GM21367 (cell line): ENCODE measurements around the gene C16orf95.

Experiments used
- ATAC-seq: cut with Tn5 transposase; IDR thresholded peaks from one replicate; pipeline ENCODE4 v1.9.1; 2021; ENCODE audit not compliant: unreplicated experiment

Gene C16orf95

DNA sequence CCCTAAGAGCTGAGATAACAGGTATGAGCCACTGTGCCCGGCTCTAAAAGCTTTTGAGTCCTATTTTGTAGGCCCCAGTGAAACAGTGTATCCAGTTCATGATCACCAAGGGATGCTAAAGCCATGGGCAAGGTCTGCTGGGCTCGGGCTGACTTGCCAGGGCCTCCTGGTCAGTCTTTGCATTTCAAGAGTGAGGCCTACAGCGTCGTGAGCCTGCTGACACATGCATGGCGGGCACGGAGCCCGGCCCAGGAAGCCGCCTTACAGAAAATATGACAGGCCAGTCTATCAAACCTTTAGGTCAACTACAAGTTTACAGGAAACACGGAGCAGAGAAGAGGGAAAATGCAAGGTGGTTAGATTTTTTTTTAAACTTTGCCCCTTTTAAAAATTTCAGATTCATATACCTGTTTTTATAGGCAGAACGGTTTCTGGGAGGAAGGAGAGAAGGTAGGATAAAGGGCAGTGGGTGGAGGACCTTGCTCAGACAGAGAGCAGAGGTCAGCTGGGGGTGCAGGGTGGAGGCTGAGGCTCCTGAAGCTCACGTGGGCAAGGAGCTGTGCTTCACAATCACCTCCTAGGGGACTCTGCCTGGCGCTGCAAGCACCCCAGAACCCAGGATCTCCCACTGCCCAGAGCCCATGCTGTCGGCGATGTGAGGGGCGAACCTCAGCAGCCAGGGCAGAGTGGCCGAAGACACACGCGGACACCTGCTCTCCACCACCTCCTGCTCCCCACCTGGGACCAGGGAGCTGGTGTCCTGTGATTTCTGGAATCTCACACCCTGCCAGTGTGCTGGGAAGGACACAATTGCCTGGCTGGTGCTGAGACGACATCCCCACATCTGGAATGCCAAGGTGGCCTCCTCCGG, 21.3 kb downstream of the C16orf95 start:
- ATAC-seq = no peak

DNA sequence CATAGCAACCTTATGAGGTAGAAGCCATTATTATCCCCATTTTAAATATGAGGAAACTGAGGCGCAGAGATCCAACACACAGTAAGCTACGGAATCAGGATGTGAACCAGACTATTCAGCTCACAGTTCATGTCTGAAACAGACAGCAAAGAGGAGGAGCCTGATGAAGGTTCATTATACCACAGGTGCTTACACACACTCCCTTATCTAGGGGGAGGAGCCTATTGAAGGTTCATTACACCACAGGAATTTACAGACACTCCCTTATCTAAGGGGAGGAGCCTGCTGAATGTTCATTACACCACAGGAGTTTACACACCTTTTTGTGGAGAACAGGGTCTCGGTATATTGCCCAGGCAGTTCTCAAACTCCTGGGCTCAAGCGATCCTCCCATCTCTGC, 21.9 kb downstream of the C16orf95 start:
- no peak for ATAC-seq

DNA sequence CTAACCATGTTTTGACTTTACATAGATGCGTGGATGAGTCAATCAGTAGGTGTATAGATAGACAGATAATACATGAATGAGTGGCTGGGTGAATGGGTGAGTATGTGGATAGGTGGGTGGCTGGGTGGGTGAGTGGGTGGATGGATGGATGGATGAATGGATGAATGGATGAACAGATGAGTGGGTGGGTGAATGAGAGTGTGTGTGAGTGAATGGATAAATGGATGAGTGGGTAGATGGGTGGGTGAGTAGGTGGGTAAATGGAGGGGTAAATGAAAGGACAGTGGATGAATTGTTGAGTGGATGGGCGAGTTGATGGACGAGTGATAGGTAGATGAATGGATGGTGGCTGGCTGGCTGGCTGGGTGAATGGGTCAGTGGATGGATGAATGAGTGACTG, 23.2 kb downstream of the C16orf95 start:
- ATAC-seq = no peak

DNA sequence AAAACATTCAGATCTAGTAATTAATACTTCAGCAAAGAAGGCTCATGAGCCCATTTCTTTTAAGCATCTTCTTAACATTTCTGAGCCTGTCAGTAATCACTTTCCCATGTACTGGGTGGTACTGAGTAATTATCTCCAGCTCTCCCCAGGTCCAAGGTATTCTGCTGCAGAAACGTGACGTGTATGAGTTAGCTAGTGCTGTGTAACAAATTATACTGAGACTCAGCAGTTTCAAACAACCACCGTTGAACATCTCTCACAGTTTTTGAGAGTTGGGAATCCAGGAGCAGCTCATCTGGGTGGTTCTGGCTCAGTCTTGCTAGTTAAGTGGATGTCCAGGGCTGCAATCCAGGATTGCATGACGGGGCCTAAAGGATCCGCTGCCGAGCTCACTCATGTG, 25.2 kb downstream of the C16orf95 start:
- ATAC-seq = no peak

DNA sequence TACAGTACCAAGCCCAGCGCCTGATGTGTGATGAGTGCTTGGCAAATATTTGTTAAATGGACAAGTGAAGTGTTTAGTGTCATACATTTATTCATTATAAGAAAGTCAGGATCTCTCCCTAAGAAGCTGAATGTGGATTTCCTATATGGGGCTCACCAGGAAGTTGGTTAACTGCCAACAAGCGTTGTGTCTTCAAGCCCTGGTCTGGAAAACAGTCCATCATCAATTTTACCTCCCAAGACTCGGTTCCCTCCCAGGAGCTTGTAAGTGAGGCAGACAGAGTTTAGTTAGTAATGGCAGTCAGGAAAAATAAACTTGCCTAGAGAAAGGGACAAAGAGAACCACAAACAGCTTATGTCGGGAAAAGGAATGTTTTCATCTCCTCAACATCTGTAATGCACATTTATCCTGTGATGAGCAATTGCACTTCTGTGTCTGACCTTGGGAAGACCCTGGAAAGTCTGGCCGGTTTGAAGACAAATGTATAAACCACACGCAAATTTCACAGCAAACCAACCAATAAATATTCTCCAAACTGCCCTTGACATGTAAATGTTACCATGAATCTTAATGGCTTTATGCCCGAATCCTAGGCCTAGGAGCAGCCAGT, 28.3 kb downstream of the C16orf95 start:
- ATAC-seq = no peak

DNA sequence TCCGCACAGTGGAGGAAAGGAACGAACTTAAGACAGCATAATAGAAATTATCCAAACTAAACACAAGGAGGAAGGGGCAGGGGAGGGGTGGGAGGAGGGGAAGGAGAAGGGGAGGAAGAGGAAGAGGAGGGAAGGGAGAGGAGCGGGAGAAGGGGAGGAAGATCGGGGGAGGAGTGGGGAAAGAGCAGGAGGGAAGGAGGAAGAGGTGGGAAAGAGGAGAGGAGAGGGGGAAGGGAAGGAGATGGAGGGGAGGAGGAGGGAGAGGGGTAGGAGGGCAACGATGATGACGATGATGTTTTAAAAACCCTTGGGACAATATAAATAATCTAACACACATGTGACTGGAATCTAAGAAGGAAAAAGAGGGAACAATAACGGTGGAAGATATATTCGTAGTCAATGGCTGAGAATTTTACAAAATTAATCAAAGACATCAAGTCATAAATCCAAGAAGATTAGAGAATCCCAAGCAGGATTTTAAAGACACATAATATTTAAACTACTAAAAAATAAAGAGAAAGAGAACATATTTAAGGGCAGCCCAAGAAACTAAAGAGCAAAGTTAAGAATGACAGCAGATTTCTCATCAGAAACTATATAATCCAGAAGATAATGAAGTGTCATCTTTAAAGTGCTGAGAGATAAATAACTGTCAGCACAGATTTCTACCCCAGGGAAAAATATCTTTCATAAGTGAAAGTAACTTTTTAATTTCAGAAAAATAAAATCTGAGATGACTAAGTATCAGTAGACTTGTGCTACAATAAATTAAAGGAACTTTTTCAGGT, 30.2 kb downstream of the C16orf95 start:
- ATAC-seq = no peak

DNA sequence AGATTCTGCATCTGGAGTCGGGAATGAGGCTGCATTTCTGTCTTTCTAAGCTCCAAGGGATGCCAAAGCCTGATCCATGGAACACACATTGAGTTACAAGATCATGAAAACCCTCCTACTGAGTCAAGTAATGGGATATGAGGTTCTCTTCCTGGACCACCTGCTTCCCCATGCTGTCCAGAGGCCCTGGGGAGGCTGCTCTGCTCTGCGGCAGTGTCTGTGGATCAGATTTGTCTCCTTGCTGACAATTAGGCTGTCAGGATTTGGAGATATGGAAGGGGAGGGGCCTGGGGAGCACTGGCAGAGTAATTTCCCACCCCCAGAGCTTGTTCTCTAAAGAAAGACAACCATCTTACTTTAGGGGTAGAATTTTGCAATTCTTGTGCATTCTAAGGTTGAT, 33.0 kb downstream of the C16orf95 start:
- no peak for ATAC-seq

DNA sequence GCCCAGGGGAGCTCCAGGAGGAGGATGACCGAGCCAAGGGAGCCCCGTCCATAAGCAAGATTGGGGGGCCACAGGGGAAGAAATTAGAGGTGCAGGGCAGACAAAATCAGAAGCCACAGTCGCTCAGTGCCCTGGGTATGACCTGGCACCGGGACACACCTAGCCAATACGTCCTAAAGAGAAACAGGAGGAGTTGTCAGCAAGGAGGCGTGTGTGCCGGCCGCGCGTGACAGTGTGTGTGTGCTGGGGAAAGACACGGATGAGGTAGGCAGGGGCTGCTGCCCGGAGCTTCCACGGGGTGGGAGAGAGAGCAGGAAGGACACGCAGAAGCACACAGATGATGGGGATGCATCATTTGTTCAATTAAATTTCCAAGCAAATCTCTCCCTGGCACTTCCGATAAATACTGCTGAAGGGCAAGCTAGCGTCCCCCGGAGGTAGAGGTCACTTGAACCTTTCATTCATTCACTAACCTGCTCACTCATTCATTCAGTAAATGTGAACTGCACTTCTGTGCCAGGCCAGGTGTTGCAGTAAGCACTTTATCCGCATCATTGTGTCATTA, 38.0 kb downstream of the C16orf95 start:
- no peak for ATAC-seq

DNA sequence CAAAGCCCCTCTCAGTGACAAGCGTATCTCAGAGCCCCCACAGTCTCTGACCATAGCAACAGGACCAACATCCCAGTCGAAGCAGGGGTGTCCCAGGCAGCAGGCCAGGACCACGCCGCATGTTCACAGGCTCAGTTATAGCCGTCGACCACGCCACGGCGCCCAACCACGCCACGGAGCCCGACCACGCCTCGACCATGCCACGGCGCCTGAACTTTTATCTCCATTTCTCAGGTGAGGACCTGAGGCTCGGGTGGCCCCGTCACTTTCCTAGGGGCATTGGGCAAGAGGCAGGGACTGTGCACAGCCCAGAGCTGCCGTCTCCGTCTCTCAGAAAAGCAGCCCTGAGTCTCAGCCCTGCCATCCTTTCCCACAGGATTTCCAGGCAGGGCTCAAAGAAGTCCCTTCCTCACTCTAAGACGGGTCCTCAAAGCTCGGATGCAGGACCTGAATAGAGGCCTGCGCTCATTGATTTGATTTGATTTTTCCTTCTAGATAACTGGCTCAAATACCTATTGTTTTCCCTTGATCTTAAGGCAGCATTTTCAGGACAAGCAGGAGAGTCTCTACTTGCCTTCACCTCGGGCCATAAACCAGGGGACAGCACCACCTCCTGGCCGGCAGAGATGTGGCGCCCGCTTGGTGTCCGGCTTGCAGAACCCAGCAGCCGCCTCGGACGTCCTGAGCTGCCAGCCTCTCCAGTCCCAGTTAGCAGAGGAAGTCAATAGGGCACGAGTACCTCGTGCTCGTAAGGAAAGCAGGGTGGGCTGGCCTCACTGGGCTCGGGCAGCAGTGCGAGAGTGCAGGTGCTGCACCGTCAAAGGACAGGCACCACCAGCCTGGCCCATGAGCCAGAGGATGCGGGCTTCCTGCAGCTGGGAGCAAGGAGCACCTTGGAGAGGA, 38.8 kb downstream of the C16orf95 start:
- ATAC-seq = no peak

DNA sequence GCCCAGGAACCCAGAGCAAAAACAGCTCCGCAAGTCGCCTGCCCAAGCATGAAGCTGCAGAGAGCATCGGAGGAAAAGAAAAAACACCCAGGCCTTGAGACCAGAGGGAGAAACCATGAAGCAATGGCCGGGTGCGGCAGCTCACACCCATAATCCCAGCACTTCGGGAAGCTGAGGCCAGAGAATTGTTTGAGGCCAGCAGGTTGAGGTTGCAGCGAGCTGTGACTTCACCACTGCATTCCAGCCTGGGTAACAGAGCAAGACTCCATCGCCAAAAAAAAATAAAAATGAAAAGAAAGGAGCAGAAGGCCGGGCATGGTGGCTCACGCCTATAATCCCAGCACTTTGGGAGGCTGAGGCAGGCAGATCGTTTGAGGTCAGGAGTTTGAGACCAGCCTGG, 40.3 kb downstream of the C16orf95 start:
- no peak for ATAC-seq

DNA sequence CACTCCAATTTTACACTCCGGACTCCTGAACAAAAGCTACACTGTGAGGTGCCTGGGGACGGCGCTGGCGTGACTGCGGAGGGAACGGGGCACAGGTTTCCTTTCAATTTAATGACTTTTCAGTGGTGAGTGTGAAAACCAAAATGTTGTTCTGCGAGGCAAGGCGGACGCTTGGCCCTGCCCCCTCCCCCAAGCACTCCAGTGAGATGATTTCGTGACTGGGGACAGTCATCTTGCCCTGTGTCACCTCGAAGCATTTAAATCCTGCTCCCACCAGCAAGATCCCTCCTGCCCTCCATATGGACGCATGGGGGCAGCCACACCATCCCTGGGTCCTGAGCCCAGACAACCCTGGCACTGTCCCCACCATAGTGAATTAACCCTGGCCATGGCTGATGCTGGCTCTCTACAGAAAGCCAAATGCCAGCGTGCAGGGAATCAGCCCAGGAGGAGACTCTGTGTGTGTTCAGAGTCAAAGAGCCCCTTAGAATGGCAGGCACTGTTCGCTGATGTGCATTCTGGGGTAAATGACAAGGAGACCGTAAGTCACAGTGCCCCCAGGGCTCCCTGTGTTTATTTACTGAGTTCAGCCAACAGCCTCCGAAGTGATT, 41.0 kb downstream of the C16orf95 start:
- ATAC-seq = no peak

DNA sequence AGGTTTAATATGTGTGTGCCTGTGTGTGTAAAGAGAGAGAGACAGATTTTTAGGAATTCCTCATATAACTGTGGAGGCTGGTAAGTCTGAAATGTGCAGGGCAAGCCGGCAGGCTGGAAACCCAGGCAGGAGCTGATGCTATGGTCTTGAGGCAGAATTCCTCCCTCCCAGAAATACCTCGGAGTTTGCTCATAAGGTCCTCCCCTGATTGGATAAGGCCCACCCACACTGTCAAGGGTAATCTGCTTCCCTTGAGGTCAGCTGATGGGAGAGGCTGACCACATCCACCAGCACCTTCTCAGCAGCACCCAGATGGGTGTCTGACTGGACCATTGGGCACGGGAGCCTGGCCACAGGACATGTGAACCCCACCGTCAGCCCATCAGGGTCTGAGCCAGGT, 42.4 kb downstream of the C16orf95 start:
- no peak for ATAC-seq

DNA sequence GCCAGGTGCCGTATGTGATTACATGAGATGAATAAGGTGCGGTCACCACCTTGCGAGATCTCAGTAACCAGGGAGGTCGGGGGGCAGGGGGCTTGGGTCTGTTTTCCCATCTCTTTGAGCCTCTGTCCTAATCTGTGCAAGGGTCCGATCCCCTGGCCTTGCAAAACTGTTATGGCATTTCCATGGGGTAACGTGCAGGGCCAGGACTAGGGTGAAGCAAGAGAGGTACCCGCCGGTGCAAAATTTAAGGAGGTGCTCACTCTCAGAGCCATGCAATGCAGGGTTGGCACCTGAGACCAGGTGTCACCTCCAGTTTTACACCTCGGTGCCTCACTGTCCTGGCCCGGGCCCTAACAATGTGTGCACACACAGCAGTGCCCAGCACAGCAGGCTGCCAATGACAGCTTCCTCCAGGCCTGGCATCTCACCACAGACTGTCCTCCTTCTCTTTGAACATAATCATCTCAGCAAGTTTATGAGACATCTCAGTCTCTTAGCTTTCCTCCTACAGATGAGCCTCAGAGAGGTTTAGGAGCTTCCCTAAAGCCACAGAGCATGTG, 43.6 kb downstream of the C16orf95 start:
- ATAC-seq = no peak

DNA sequence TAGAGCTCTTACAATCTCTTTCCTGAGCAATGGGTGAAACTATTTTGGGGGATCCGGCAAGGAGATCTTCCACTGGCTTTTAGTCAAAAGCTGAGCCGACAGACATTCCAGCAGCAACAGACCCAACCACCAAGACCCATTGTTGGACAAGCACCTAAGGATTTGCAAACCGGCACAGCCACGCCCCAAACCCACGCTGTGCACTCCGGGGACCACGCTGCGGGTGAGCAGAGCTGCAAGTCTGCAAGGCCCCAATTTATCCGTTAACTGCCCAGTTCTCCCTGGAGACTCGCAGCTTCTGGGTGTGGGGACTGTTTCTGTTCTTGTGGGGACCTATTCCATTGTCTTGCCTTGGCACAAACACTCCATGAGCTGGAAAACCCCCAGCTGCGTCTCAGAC, 45.9 kb downstream of the C16orf95 start:
- ATAC-seq = no peak

DNA sequence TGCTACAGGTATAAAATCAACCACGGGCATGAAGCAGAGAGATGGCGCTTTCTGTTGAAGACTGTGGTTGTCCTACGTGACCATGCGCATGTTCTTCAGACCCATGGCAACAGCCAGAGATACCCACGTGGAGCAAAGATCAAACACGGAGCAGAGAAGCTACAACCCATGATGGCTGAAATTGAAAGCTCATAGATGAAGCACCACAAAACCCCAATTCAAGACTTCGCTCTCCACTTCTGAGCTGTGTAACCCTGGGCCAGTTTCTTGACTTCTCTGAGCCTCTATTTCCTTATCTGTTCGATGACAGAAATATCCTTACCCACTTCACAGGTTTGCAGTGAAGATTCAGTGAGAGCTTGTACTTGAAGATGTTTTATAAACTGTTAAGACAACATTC, 49.6 kb downstream of the C16orf95 start:
- ATAC-seq = no peak

DNA sequence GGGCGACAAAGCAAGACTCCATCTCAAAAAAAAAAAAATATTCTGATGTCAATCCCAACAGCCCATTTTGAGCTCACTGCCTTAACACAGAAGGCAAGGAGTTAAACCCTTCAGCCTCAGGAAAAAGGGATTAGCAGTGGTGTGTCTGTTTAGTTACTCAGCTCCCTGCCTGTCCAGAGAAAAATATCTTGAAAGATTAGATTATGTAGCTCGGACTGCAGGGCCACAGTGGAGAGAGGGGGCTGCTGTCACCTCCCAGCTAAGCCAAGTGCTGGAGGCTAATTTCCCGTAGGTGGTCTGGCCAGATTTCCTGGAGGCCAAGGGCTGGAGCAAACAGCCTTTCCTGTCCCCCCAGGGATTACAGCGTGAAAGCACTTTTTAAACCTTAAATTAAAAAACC, 50.3 kb downstream of the C16orf95 start:
- no peak for ATAC-seq

DNA sequence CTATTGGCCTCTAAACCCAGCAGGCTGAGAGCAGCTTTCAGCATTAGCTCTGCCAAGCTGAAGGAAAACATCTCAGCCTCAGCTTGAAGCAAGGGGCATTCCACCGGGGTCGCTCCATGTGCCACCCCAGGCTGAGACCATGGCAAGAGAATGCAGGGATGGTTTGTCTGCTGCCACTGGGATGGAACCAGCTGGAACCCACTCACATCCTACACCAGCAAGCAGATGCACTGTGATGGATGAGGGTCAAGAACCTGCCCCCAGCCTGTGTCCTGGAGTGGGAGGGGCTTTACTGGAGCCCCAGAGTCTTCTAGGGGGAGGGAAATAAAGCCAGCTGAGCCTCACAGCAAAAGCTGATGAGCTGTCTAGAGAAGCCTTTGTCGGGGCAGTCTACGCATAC, 51.9 kb downstream of the C16orf95 start:
- ATAC-seq = no peak

DNA sequence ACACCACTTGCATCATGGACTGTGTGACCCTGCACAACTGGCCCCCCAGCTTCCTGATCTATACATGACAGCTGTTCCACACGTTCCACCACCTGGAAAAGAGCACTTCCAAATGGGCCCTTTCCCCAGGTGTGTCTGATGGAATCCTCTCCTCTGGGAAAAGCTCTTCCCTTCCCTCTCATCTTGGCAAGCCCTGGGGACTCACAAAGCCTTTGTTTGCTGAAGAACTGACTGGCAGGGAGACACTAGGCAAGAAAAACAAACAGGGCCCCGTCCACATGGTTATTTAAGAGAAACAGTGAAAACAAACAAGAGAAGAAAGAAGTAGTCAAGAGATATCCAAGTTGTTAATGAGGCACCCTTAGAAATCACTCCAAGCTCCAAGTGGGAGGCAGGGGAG, 52.6 kb downstream of the C16orf95 start:
- no peak for ATAC-seq

DNA sequence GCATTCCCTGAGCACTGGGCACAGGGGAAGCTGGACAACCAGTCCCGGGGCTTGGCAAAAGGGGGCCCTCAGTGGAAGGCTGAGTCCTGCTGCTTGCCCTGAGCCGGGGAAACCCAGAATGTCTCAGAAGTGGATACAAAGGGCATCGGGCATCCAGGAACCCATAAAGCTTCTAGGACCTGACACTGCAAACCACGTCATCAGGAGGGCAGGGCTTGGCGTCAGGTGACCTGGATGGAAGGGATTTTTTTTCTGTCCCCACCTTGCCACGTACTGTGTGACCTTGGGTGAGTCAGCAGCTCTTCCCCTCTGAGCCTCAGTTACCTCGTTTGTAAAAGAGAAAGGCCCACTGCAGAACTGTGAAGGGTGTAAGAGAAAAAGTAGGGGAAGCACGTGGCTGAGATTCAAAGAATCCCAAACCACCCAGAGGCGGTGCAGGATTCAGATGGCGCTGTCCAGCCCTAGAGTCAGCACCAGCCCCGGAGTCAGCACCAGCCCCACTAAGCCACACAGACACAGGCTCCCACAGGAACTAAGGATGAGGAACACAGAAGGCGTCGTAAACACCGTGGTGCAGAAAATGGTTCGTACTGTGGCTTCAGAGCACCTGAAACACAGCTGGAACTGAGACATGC, 53.7 kb downstream of the C16orf95 start:
- no peak for ATAC-seq
